Cardiac muscle cell (in vitro differentiated cells and primary cell): ENCODE data around the gene DACH1. TPM values are rescaled to one million over a fixed set of nuclear protein-coding genes. Genes with fewer than 3 reads are reported as not detected.

Experiments
- DNase-seq, 2 donors: peaks; one replicate each; pipeline versions ENCODE4 v3.0.0 to v3.0.0-alpha.2; 2010 to 2017; ENCODE audit warnings: low read depth in 1 of 2, low spot score in 1 of 2
- H3K27ac ChIP-seq: fragments of 200-600 bp; sonication (generic); 2 replicates; pipeline ENCODE4 v1.5.1; 2016
- H3K27me3 ChIP-seq: fragments of 200-600 bp; sonication (generic); 2 replicates; pipeline ENCODE4 v1.6.0; 2016; ENCODE audit warnings: control low read depth
- H3K36me3 ChIP-seq: fragments of 200-600 bp; sonication (generic); 2 replicates; pipeline ENCODE4 v1.5.1; 2016; ENCODE audit warnings: control low read depth
- H3K4me1 ChIP-seq: fragments of 200-600 bp; sonication (generic); 2 replicates; pipeline ENCODE4 v1.8.1; 2017; ENCODE audit warnings: low read depth, mild to moderate bottlenecking, mixed run types
- H3K4me3 ChIP-seq: fragments of 200-600 bp; sonication (generic); 2 replicates; pipeline ENCODE4 v1.5.1; 2016; ENCODE audit warnings: mild to moderate bottlenecking
- H3K9me3 ChIP-seq: fragments of 200-600 bp; sonication (generic); 2 replicates; pipeline ENCODE4 v1.5.1; 2017; ENCODE audit warnings: low read depth, mild to moderate bottlenecking, control low read depth
- polyA plus RNA-seq: library from polyadenylated mRNA; unstranded; fragments of >200 nt; fragmentation: Nextera tagmentation; extraction: Ambion mirVana; gene quantifications from 2 replicates; pipeline ENCODE4 v1.2.1, GENCODE V29; 2016
- total RNA-seq: library from RNA; depleted of rRNA; stranded (reverse); fragments of >200 nt; gene quantifications from 2 replicates; pipeline ENCODE4 v1.2.3, GENCODE V29; 2016
- TF ChIP-seq, protein P1 (sequence below): IDR thresholded peaks from 2 replicates; pipeline ENCODE4 v1.5.1; 2012; ENCODE audit warnings: low read depth, mild to moderate bottlenecking, low read length

Gene DACH1
- total and polyA plus RNA-seq, 2 experiments from 2014 or later = 3.5 to 3.7 TPM

DNA sequence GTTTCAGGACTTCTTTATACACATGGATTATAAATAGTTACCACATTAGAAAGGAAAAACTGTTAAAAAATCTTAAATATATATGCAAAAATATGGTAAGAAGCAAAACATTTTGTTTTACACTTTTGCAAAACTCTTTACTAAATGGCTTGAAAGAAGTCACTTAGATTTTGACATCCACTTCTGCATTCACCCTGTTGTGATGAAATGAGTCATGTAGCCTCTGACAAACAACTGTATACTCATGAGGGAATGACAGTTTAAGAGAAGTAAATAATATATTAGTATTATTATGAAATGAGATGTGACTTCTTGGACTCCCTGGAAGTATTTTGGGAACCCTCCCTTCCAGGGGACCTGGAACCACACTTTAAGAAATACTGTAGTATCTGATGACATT, 275.6 kb downstream of the DACH1 start:
- no peak for DNase-seq
- no peaks in the 10 kb centered on the region for H3K27me3 ChIP-seq
- no peaks in the 10 kb centered on the region for H3K36me3 ChIP-seq
- H3K9me3 ChIP-seq = no peaks in the 10 kb centered on the region
- H3K4me1 ChIP-seq = no peaks in the 10 kb centered on the region
- H3K4me3 ChIP-seq = no peak overlapping the region
- TF ChIP-seq, protein P1, sequence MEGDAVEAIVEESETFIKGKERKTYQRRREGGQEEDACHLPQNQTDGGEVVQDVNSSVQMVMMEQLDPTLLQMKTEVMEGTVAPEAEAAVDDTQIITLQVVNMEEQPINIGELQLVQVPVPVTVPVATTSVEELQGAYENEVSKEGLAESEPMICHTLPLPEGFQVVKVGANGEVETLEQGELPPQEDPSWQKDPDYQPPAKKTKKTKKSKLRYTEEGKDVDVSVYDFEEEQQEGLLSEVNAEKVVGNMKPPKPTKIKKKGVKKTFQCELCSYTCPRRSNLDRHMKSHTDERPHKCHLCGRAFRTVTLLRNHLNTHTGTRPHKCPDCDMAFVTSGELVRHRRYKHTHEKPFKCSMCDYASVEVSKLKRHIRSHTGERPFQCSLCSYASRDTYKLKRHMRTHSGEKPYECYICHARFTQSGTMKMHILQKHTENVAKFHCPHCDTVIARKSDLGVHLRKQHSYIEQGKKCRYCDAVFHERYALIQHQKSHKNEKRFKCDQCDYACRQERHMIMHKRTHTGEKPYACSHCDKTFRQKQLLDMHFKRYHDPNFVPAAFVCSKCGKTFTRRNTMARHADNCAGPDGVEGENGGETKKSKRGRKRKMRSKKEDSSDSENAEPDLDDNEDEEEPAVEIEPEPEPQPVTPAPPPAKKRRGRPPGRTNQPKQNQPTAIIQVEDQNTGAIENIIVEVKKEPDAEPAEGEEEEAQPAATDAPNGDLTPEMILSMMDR = no peak
- H3K27ac ChIP-seq = no peak overlapping the region

DNA sequence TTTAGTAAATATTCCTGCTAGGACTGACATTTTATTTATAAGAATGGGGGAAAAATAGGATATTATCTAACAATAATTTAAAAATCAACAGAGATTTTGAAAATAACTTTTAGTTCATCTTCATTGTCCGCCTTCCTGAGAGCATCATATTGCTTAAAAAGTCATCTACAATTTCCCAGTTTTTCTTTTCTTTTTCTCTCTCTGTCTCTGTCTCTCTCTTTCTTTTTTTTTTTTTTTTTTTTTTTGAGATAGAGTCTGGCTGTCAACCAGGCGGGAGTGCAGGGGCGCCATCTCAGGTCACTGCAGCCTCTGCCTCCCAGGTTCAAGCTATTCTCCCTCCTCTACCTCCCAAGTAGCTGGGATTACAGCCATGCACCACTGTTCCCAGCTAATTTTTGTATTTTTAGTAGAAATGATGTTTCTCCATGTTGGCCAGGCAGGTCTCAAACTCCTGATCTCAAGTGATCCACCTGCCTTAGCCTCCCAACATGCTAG, 276.3 kb downstream of the DACH1 start:
- no peak for DNase-seq
- TF ChIP-seq, protein P1 = no peak
- H3K9me3 ChIP-seq = no peaks in the 10 kb centered on the region
- H3K4me3 ChIP-seq = no peak overlapping the region
- no peaks in the 10 kb centered on the region for H3K36me3 ChIP-seq
- H3K27me3 ChIP-seq = no peaks in the 10 kb centered on the region
- no peak overlapping the region for H3K27ac ChIP-seq
- H3K4me1 ChIP-seq = no peaks in the 10 kb centered on the region

DNA sequence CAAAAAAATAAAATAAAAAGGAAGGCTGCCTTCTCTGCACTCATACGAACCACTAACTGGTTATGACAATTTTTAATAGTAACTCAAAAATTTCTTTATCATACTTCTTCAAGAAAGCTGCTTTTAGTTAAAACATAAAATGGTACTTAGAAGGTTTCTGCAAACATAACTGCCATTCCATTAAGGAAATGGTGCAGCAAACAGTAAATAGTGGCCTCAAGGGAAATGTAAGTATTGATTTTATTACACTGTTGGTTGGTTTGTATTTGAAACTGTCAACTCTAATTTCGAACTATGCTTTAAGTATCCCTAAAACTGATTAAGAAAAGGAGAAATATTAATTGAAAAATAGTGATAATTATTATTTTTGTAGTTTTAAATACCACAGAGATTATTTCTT, 278.0 kb downstream of the DACH1 start:
- Histone ChIP-seq H3K27ac (no peak overlapping the region), H3K36me3 (no peaks in the 10 kb centered on the region), H3K27me3 (no peaks in the 10 kb centered on the region), H3K4me3 (no peak overlapping the region), H3K4me1 (no peaks in the 10 kb centered on the region), H3K9me3 (no peaks in the 10 kb centered on the region)
- DNase-seq = no peak
- TF ChIP-seq, protein P1 = no peak

DNA sequence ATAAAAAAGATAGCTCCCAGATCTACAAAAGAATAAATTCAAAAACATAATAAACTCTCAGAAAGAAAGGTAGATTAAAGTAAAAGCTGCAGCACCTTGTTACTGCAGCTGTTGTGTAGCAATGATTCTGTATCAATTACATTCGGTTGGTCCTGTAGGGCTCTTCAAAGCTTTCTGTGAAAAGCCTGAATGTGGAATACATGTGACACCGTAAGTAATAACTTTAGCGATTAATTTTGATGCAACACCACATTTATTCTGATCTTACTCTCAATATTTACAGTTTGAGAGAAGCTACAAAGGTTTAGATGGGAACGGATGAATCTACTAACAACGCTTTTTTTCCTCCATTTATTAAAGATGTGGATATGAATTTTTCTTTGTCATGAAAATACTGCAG, 279.2 kb downstream of the DACH1 start:
- no peaks in the 10 kb centered on the region for H3K27me3 ChIP-seq
- H3K36me3 ChIP-seq = no peaks in the 10 kb centered on the region
- H3K4me3 ChIP-seq = no peak overlapping the region
- no peak for DNase-seq
- no peaks in the 10 kb centered on the region for H3K4me1 ChIP-seq
- H3K27ac ChIP-seq = no peak overlapping the region
- no peaks in the 10 kb centered on the region for H3K9me3 ChIP-seq
- TF ChIP-seq, protein P1 = no peak

DNA sequence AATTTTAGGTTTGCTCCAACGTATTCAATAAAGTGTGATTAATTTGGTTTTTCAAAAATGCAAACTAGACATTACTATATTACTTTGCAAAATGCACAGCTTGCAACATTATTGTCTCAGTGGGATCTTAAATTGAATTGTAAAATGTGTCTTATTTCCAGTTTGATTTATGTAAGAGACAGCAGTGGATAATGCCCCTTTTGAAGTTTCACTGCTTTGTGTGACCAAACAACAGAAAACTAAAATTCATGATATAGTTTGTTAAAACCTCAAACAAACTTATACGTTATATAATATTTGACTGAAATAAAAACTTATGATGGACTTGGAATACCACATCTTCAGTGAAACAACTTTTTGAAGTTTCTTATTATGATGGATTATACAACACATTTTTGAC, 279.8 kb downstream of the DACH1 start:
- Histone ChIP-seq H3K4me3 (no peak overlapping the region), H3K27ac (no peak overlapping the region), H3K36me3 (no peaks in the 10 kb centered on the region), H3K27me3 (no peaks in the 10 kb centered on the region), H3K9me3 (no peaks in the 10 kb centered on the region), H3K4me1 (no peaks in the 10 kb centered on the region)
- TF ChIP-seq, protein P1 = no peak
- no peak for DNase-seq

DNA sequence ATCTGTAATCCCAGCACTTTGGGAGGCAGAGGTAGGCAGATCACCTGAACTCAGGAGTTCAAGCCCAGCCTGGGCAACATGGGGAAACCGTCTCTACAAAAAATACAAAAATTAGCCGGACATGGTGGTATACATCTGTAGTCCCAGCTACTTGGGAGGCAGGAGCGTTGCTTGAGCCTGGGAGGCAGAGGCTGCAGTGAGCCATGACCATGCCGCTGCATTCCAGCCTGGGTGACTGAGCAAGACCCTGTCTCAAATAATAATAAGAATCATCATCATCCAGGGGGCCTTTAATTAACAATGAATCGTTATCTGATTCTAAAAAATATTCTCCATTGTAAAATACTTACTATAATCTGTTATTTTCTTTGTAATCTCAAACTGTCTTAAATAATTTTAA, 283.4 kb downstream of the DACH1 start:
- Histone ChIP-seq H3K27ac (no peak overlapping the region), H3K4me1 (no peaks in the 10 kb centered on the region), H3K27me3 (no peaks in the 10 kb centered on the region), H3K4me3 (no peak overlapping the region), H3K36me3 (no peaks in the 10 kb centered on the region), H3K9me3 (no peaks in the 10 kb centered on the region)
- TF ChIP-seq, protein P1 = no peak
- DNase-seq = no peak
